Coronary artery (tissue), 2 donors: ENCODE data around the gene DPYD.

Experiments
- DNase-seq: peaks from one replicate; pipeline ENCODE4 v3.0.0-alpha.2; 2017; ENCODE audit warnings: low spot score
- H3K27ac ChIP-seq, 2 donors: fragments of 200-600 bp; sonication (generic); one replicate each; pipeline ENCODE4 v1.5.1; 2016 to 2019
- H3K4me3 ChIP-seq: fragments of 200-600 bp; sonication (generic); 2 replicates; pipeline ENCODE4 v1.5.1; 2016; ENCODE audit warnings: mild to moderate bottlenecking, moderate library complexity
- TF ChIP-seq, protein P1 (sequence below): fragments of 200-600 bp; sonication (generic); IDR thresholded peaks from one replicate; pipeline ENCODE4 v1.5.1; 2019; ENCODE audit warnings: antibody characterized with exemption

The DPYD gene

DNA sequence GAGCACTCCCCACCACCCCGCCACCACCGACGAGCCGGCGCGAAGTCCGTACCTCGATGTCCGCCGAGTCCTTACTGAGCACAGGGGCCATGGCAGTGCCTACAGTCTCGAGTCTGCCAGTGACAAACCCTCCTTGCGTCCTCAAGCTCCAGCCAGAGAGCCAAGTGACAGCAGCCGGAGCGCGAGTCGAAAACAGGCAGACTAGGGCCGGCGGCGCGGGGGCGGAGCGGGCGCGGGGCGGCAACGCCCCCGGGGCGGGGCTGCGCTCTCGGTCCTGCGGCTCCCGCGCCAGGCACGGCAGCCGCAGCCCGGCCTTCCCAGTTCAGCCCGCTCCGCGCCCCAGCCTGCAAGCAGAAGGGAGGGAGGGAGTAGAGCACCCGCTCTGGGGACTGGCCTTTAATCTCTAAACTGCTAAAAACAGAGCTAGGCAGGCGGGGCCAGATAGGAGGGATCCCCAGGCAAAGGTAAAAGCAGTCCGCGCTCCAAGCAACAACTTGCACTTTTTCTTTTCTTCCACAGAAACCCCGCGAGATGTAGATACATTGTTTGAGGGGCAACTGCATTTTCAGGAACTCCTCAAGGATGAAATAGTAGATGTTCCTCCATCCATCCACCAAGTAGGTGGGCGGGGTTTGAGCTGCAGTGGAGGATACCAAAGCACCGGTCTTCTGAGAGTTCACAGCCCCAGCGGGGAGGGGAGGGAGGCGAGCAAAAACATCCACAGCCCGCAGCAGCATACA is at the start of gene DPYD:
Gene DPYD, minus strand, starts transcription at position 203 of the 740 bp plus-strand sequence. Its CDS starts 112 bp downstream, at position 91.
- peak within 1 kb of the TSS; percentile 96 for H3K27ac ChIP-seq
- TF ChIP-seq, protein P1, sequence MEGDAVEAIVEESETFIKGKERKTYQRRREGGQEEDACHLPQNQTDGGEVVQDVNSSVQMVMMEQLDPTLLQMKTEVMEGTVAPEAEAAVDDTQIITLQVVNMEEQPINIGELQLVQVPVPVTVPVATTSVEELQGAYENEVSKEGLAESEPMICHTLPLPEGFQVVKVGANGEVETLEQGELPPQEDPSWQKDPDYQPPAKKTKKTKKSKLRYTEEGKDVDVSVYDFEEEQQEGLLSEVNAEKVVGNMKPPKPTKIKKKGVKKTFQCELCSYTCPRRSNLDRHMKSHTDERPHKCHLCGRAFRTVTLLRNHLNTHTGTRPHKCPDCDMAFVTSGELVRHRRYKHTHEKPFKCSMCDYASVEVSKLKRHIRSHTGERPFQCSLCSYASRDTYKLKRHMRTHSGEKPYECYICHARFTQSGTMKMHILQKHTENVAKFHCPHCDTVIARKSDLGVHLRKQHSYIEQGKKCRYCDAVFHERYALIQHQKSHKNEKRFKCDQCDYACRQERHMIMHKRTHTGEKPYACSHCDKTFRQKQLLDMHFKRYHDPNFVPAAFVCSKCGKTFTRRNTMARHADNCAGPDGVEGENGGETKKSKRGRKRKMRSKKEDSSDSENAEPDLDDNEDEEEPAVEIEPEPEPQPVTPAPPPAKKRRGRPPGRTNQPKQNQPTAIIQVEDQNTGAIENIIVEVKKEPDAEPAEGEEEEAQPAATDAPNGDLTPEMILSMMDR = no peak
- peak; percentile 90 for DNase-seq
- H3K4me3 ChIP-seq = peak within 1 kb of the TSS; percentile 92

DNA sequence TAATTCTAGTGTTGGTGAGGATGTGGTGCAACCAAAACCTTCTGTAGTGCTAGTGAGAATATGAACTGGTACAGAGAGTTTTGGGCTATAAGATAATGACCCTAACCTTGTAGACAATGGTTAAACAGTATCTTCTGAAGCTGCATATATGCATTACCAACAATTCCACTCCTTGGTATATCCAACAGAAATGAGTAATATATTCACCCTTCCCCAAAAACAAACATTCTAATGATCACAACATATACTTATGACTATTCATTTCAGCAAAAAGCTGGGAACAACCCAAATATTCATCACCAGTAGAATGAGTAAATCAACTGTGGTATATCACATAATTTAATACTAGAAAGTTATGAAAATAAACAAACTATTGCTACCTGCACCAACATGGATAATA is 39.6 kb upstream of the DPYD start:
- TF ChIP-seq, protein P1 = no peak

DNA sequence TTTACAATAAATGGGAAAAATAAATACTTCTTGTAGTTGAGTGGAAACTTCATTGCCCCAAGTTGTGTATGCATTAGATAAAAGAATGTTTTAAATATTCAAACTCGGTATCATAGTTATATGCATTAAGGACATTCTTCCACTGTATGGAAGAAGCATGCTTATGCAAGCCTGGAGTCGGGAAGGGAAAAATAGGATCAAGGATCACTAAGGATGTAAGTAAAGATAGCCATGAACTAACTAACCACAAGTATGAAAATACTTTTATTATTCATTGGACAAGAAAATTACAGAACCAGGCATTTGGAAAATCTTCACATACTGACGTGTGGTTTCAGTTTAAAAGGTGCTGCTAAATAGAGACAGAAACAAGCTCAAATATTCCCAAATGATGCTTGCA is 26.9 kb upstream of the DPYD start:
- Histone ChIP-seq H3K4me3 (no peak overlapping the region), H3K27ac (no peak overlapping the region)
- TF ChIP-seq, protein P1 = no peak
- DNase-seq = no peak

More for the DNA sequence above, 39.6 kb upstream of the DPYD start:
- no peak for DNase-seq
- Histone ChIP-seq H3K4me3 (no peak overlapping the region), H3K27ac (no peak overlapping the region)

DNA sequence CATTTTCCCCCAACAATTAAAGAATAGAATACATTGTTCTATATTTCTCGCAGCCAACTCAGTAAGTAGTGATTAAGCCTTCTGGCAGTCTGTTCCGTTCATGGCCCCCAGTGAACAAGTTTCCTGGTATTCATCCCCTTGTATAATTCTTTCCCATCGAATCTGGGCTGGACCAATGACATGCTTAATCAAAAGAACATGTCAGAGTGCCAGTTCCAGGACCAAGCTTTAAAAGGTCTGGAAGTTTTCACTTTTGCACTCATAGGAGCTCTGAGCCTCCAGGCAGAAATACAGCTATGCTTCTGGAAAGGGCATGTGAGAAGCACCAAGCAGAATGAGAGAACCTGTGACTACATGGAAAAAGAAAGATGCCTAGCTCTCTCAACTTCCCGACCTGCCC is 22.5 kb upstream of the DPYD start:
- no peak overlapping the region for H3K4me3 ChIP-seq
- DNase-seq = no peak
- no peak overlapping the region for H3K27ac ChIP-seq
- TF ChIP-seq, protein P1 = no peak

DNA sequence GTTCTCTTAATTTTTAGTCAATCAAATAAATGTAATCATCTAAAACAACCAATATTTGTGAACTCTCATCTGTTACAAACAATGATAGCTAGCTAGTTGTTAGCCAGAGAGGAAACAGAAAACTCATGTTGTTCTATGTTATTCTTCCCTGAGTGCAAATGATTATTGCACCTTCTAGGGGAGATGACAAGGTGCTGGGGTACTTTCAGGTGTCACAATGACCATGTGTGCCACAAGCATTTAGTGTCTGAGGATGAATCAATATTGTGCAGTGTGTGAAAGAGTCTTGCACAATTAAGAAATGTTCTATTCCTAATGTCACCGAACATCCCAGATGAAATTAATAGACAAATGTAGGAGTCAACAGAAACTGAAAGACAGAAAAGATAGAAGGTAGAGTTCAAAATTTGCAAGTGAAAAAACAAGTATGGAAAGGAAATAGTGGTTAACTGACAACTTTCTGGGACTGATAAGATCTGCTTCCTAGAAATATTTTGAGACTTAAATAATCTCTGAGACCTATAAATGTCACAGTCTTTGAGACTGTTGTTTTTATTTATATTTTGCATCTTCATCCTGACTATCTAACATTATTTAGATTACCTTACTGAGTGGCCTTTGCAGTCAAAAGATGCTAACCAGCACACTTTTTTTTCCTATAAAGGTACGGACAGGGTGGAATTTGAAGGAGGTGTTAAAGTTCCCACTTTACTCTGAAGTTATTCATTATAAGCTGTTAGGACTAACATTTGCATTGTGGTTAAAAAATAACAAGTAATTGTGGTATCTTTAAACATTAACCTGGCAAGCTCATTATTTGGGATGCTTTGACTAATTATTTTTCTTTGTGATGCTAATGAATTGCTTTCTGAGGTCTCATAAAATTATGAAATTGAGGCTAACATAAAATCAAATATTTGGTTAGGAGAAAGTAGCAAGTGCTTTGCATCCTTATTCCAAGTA is 21.6 kb upstream of the DPYD start:
- DNase-seq = no peak
- TF ChIP-seq, protein P1 = no peak
- no peak overlapping the region for H3K27ac ChIP-seq
- no peak overlapping the region for H3K4me3 ChIP-seq

DNA sequence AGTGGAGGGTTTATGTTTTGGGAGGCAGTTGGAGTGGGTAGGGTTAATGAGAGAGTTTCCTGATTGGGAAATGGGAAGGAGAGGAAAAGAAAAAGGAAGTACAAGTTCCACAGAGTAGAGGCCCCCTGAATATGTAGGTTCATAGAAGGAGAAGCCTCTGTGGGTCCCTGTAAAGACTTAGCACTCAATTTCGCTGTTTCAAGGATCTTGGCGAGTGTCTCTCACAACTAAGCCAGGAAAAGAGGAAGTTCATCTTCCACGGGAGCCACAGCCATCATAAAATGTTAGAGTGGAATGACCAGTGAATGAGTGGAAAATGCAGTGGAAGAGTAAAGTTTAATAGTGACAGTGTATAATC is 17.4 kb upstream of the DPYD start:
- Histone ChIP-seq H3K27ac (no peak overlapping the region), H3K4me3 (no peak overlapping the region)
- TF ChIP-seq, protein P1 = no peak
- no peak for DNase-seq
